Stimulated activated CD4-positive, alpha-beta T cell treated with anti-CD3 and anti-CD28 coated beads, TNF-alpha, amount 100 ng/mL, for 4 hours (primary cell): Measurements from ENCODE around the gene BAIAP2.

ENCODE experiments used
- DNase-seq, 3 experiments: peaks; one replicate each; pipeline ENCODE4 v3.0.0-alpha.2; 2020; ENCODE audit warnings: low read depth in 3 of 3

The BAIAP2 gene

DNA sequence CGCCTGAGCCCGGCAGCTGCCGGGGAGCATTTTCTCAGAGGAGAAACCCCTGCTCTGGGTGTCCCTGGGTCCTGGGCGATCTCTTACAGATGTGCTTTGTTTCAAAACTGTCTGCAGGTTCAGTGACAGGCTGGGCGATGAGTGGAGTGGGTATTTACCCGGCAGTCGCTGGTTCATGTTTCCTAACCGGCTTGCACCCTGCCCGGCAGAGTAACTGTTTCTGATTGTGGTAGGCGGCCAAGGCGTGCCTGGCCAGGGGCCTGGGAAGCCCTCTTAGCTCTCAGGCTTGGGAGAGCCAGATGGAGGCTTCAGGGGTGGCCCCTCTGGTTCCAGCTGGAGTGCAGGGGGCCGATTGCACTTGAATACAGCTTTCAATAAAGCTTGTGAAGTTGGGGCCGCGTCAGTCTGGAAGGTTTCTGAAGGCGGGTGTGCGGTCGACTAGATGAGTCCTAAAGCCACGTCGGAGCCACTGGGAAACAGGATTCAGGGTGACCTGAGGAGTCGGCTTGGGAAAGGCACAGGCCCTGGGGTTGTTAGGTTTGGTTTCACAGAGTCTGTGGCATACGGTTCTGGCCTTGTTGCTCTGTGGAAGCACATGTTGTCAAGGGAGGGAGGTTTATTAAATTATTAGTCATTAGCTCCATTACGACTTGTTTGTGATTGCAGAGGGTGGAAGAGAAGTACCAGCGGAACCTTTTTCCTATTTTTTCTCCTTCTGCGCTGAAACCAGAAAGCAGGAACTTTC is 1.4 kb downstream of the BAIAP2 start:
- no peak for DNase-seq

DNA sequence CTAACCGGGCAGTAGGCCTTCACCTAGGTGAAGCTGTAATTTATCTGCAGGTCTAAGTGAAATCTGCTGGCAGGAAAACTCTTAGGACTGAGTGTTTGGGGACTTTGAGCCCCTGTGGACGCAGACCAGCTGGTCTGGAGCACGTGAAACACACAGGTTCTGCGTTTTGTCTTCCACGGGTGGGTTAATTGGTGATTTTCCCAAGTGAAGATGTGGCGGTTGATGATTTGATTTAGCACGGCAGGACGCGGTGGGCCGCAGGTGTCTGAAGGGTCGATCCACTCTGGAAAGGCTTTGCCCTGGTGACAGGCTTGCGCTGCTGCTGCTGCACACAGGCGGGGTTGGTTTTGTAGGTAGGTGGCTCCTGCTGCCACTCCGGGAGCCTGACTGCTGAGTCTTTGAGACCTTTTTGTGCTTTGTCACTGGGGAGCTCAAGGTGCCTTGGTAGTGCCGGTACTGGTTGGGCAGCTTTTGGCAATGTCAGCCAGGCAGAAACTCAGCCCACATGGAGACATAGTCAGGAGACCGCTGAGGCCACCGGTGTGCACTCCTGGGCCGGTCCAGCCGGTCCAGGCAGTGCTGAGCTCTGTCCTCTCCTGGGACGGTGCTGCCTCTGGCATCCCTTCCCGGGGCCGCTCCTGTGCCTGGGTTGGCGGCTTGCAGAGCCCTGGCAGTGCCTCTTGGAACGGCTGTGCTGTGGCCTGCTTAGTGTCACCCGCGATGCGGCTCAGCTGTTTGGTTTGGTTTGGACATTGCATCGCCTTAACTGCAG is 2.3 kb downstream of the BAIAP2 start:
- no peak for DNase-seq

- no peak for DNase-seq
Measured at GRCh38 chr17:81037798-81038733, 3.1 kb downstream of the BAIAP2 start.

GRCh38 chr17:81039096-81039495 is 4.1 kb downstream of the BAIAP2 start:
- DNase-seq, result no peak

DNA sequence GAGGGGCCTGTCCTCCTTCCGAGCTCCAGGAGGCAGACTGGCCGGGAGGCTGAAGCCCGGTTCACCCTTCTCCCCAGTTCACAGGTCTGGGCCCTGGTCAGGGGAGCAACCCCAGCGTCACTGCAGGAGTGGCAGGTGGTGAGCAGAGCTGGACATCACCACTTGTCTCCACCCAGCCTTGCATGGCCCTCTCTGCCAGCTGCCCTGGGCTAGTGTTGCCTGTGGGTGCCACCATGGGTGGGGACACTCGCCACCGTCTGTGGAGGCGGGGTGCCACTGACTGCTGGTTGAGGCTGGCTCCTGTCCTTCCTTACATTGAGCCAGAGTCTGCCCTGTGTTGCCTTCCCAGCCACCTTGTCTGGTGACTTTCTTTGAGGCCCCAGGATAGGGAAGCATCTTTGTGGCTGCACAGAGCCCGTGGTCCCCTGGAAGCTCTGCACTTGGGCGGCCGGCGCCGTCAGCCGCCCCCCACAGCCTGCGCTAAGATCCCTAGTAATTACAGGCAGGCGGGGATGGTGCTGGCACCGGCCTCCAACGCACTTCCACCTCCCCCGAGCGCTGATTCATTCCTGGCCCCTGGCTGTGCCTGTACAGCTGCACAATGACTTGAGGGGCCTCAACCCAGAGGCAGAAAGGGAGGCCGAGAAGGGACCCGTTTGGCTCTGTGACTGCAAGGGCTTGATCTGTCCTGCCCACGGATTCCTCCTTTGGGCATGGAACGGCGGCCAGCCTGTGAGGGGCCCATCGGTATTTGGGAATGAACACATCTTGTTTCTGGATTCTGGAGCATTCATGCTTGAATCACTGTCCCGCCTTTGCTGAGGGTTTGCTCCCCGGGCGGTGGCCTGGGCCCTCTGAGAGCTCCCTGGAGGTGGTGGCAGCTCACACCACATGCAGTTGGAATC is 5.2 kb downstream of the BAIAP2 start:
- DNase-seq, result no peak

GRCh38 chr17:81040791-81041337 is 5.9 kb downstream of the BAIAP2 start:
- DNase-seq, result no peak

GRCh38 chr17:81042606-81043005 is 7.7 kb downstream of the BAIAP2 start:
- DNase-seq, result no peak

GRCh38 chr17:81043319-81043724 is 8.4 kb downstream of the BAIAP2 start:
- DNase-seq, result no peak

DNA sequence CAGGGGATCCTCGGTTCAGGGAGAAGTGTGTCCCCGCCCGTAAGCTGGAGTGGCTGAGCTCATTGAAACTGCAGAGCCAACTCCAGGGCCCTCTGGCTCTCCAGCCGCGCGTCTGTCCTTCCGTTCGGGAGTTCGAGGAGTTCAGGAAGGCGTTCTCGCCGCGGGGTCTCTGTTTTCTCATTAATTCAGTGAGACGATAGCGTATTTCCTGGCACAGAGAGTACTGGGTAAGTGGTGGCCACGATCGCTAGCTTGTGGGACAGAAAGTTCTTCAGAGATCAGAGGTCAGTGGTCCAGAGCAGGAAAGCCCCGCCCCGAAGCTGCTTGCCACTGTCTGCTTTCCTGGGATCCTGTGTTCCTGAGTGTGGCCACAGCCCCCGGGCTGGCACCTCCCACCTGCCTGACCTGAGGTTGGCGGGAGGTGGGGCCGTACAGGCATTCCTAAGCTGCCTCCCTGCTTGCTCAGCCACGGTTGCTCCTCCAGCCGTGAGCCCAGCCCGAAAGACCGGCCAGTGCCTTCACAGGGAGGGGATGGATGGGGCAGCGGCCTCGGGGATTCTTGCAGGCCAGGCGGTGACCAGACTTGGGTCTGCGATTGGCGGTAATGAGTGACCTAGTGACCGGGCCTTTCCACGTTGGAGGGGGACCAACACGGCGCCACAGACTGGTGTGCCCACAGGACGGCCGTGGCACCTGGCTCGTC is 8.9 kb downstream of the BAIAP2 start:
- DNase-seq, result no peak

GRCh38 chr17:81044428-81044763 is 9.4 kb downstream of the BAIAP2 start:
- DNase-seq, result no peak

- no peak for DNase-seq
Measured at GRCh38 chr17:81044764-81045589, 10.0 kb downstream of the BAIAP2 start.

DNA sequence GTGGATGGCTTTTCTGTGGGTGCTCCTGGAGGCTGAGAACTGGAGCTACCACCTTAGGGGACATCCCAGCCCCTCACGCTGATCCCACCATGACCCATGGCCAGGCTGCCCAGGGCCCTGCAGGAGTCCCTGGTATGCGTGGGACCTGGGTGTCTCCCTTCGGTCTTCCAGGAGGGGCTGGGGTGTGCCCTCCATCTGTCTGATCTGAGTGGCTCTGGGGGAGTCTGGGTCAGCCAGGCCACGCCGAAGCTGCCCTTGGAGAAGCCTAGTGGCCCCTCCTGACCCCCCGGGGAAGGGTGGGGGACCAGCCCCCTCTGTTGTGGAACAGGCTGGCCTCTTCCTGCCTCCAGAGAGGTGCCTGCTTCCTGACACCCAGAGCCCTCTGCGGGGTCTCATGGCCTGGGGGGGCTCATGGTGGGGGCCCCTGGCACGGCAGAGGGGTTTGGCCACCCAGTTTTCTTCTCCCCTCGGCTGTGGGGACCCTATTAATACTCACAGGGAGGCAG is 10.7 kb downstream of the BAIAP2 start:
- no peak for DNase-seq

DNA sequence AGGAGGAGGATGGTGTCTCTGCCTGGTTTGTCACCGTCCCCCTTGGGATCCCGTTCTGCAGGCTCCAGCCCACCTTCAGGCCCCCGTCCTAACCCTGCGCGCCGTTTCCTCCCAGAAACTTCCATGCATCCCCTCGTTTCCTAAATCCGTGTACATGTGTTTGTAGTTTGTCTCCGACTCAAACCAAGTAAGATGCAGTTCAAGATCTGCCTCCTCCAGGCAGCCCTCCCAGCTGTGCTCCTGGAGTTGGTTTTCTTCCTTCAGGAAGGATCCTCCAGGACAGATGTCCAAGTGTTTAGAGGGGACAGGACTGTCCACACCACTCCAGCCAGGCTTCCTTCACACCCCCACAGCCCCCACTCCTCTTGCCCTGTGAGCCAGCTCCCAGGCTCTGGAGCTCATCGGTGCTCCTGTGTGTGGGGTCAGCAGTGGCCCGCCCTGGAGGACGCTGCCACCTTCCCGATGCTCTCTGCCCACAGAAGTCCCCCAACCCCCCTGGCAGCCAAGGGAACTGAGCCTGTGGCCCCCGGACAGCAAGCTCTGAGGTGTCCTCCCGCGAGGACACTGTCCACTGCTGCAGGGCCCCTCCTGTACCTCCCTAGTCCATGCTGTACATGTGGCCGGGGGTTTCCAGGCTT is 11.3 kb downstream of the BAIAP2 start:
- no peak for DNase-seq

- no peak for DNase-seq
Measured at GRCh38 chr17:81046770-81047359, 11.9 kb downstream of the BAIAP2 start.

GRCh38 chr17:81048827-81049371 is 13.9 kb downstream of the BAIAP2 start:
- DNase-seq, result no peak

DNA sequence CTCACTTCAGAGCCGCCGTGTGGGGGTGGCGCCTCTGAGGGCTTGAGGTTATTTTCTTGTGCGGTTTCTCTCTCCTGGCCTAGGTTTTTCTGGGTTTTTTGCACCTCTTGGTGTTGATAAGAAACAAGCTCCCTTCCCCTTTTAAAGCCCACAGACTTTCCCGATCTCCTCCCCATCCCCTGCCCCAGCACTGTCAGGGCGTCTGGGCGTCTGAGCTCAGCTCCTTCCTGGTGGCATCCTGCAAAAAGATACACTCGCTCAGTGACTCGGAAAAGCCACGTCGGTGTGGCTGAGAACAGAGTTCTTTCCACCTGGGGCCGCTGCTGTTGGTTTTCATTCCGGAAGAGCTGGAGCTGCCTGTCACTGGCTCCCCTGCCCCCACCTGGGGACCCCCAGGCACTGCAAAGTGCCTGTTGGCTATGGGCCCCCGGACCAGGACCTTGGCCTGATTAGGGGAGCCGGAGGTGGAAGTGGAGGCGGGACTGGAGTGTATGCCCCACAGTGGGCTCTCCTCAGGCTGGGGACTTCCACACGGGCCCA is 14.5 kb downstream of the BAIAP2 start:
- no peak for DNase-seq

- DNase-seq, result no peak
Measured at GRCh38 chr17:81049973-81050551, 15.1 kb downstream of the BAIAP2 start.
